Measurements from ENCODE around the gene SMLR1. TPM values are rescaled to one million over a fixed set of nuclear protein-coding genes. Genes with fewer than 3 reads are reported as not detected.

Gene SMLR1
- total and polyA plus RNA-seq, 9 of the 15 experiments (the other 6 are each of a cell fraction or from before 2014, with no cell fraction given) = not detected

GRCh38 chr6:130841128-130841728, 14.0 kb downstream of the SMLR1 start (continued):
- TF ChIP-seq ID3 (CRISPR knock-in tag; IDR thresholded peaks at IDR 0.05) (no peak), ID3 (tag; IDR thresholded peaks at IDR 0.05) (no peak), ZFP1 (CRISPR knock-in tag; IDR thresholded peaks at IDR 0.05) (no peak), RNF2 (IDR thresholded peaks at IDR 0.05) (no peak)
- TF ChIP-seq, protein P1, sequence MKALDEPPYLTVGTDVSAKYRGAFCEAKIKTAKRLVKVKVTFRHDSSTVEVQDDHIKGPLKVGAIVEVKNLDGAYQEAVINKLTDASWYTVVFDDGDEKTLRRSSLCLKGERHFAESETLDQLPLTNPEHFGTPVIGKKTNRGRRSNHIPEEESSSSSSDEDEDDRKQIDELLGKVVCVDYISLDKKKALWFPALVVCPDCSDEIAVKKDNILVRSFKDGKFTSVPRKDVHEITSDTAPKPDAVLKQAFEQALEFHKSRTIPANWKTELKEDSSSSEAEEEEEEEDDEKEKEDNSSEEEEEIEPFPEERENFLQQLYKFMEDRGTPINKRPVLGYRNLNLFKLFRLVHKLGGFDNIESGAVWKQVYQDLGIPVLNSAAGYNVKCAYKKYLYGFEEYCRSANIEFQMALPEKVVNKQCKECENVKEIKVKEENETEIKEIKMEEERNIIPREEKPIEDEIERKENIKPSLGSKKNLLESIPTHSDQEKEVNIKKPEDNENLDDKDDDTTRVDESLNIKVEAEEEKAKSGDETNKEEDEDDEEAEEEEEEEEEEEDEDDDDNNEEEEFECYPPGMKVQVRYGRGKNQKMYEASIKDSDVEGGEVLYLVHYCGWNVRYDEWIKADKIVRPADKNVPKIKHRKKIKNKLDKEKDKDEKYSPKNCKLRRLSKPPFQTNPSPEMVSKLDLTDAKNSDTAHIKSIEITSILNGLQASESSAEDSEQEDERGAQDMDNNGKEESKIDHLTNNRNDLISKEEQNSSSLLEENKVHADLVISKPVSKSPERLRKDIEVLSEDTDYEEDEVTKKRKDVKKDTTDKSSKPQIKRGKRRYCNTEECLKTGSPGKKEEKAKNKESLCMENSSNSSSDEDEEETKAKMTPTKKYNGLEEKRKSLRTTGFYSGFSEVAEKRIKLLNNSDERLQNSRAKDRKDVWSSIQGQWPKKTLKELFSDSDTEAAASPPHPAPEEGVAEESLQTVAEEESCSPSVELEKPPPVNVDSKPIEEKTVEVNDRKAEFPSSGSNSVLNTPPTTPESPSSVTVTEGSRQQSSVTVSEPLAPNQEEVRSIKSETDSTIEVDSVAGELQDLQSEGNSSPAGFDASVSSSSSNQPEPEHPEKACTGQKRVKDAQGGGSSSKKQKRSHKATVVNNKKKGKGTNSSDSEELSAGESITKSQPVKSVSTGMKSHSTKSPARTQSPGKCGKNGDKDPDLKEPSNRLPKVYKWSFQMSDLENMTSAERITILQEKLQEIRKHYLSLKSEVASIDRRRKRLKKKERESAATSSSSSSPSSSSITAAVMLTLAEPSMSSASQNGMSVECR (CRISPR knock-in tag; IDR thresholded peaks at IDR 0.05) = no peak

All from K562 (cell line).